Upper lobe of right lung (tissue), 1 donor: ENCODE measurements around the gene GRK2. TPM values are rescaled to one million over a fixed set of nuclear protein-coding genes. Genes with fewer than 3 reads are reported as not detected.
A peak's percentile ranks its signal among the peaks of the same experiment; 100 is the strongest.
"Not testable (repeated sequence)": the region's sequence is repeated elsewhere in the genome, so short reads cannot be mapped to it uniquely, and the experiment has no call there.

Experiments
- ATAC-seq: fragments of 200-7000 bp; cut with Tn5 transposase; one replicate; pipeline ENCODE4 v1.9.1; 2020; ENCODE audit warnings: mild to moderate bottlenecking, moderate library complexity
- DNase-seq: peaks from one replicate; pipeline ENCODE4 v3.0.0-alpha.2; 2020
- H3K27ac ChIP-seq: fragments of 200-600 bp; one replicate; pipeline ENCODE4 v1.8.0; 2022
- H3K27me3 ChIP-seq: fragments of 200-600 bp; one replicate; pipeline ENCODE4 v1.8.0; 2022; ENCODE audit warnings: mild to moderate bottlenecking
- H3K36me3 ChIP-seq: fragments of 200-600 bp; one replicate; pipeline ENCODE4 v1.8.0; 2022
- H3K4me1 ChIP-seq: fragments of 200-600 bp; one replicate; pipeline ENCODE4 v1.8.0; 2022
- H3K4me3 ChIP-seq: fragments of 200-600 bp; one replicate; pipeline ENCODE4 v1.8.0; 2022; ENCODE audit warnings: mild to moderate bottlenecking
- H3K9me3 ChIP-seq: fragments of 200-600 bp; one replicate; pipeline ENCODE4 v1.8.0; 2022
- intact Hi-C: fragments of 100-400 bp; cut with DNase I; formaldehyde crosslinking; loops from one replicate; pipeline ENCODE4 v1.11.0; 2022
- long read RNA-seq: library from polyadenylated mRNA; unstranded; transcript quantifications from one replicate; pipeline ENCODE4 v2.0.0, GENCODE V29; 2021
- total RNA-seq: library from RNA; stranded (reverse); fragmentation: NEBNext Ultra II Directional; extraction: Animal tissue kit (Norgen Biotek cat#: 25700); gene quantifications from one replicate; pipeline ENCODE4 v1.2.1, GENCODE V29; 2021
- TF ChIP-seq, protein P1 (sequence below): fragments of 200-600 bp; IDR thresholded peaks from one replicate; pipeline ENCODE4 v1.8.0; 2022; ENCODE audit warnings: antibody characterized with exemption
- donor health status: DM: no; HTN: yes; CAD: no; lungs with severe emphysema.

The GRK2 gene
- total RNA-seq: 98.4 TPM
- long read RNA-seq, transcript GRK2-201 (21 exons, 3,466 nt): major isoform, 275 of 426 reads
- long read RNA-seq, partial matches to known transcripts: 61 of 426 reads
- long read RNA-seq, other reads (novel, unspliced or antisense): 90 of 426 reads

GRCh38 chr11:67266449-67267187 lies at the start of gene GRK2:
Gene GRK2, plus strand, starts transcription at chr11:67266473. Its CDS starts 227 bp downstream, at chr11:67266700.
- Histone ChIP-seq H3K27ac (peak within 1 kb of the TSS; percentile 93), H3K9me3 (no peaks in the 10 kb centered on the region), H3K36me3 (peaks cover 15% of the 10 kb centered on the region), H3K4me3 (peak within 1 kb of the TSS; percentile 93), H3K4me1 (peaks cover 63% of the 10 kb centered on the region), H3K27me3 (no peaks in the 10 kb centered on the region)
- intact Hi-C loops: no loop called here
- peak; percentile 18 for ATAC-seq
- TF ChIP-seq, protein P1, sequence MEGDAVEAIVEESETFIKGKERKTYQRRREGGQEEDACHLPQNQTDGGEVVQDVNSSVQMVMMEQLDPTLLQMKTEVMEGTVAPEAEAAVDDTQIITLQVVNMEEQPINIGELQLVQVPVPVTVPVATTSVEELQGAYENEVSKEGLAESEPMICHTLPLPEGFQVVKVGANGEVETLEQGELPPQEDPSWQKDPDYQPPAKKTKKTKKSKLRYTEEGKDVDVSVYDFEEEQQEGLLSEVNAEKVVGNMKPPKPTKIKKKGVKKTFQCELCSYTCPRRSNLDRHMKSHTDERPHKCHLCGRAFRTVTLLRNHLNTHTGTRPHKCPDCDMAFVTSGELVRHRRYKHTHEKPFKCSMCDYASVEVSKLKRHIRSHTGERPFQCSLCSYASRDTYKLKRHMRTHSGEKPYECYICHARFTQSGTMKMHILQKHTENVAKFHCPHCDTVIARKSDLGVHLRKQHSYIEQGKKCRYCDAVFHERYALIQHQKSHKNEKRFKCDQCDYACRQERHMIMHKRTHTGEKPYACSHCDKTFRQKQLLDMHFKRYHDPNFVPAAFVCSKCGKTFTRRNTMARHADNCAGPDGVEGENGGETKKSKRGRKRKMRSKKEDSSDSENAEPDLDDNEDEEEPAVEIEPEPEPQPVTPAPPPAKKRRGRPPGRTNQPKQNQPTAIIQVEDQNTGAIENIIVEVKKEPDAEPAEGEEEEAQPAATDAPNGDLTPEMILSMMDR: no peak
- peak; percentile 82 for DNase-seq

GRCh38 chr11:67227726-67228125 lies 38.5 kb upstream of the GRK2 start:
- TF ChIP-seq, protein P1: no peak
- intact Hi-C loops: no loop called here
- ATAC-seq: no peak

GRCh38 chr11:67230406-67230805 lies 35.9 kb upstream of the GRK2 start:
- ATAC-seq: no peak

More at GRCh38 chr11:67227726-67228125, 38.5 kb upstream of the GRK2 start:
- Histone ChIP-seq H3K27ac (no peak overlapping the region), H3K36me3 (peaks cover 88% of the 10 kb centered on the region), H3K4me3 (no peak overlapping the region), H3K9me3 (no peaks in the 10 kb centered on the region), H3K27me3 (no peaks in the 10 kb centered on the region), H3K4me1 (no peaks in the 10 kb centered on the region)
- DNase-seq: no peak

GRCh38 chr11:67230886-67231285 lies 35.4 kb upstream of the GRK2 start:
- Histone ChIP-seq H3K27me3 (no peaks in the 10 kb centered on the region), H3K9me3 (no peaks in the 10 kb centered on the region), H3K4me3 (no peak overlapping the region), H3K36me3 (peaks cover 80% of the 10 kb centered on the region), H3K4me1 (no peaks in the 10 kb centered on the region), H3K27ac (no peak overlapping the region)
- intact Hi-C loops: no loop called here
- DNase-seq: no peak
- ATAC-seq: no peak
- TF ChIP-seq, protein P1: no peak

More at GRCh38 chr11:67230406-67230805, 35.9 kb upstream of the GRK2 start:
- no peaks in the 10 kb centered on the region for H3K27me3 ChIP-seq
- no peaks in the 10 kb centered on the region for H3K4me1 ChIP-seq
- no peak overlapping the region for H3K4me3 ChIP-seq
- H3K9me3 ChIP-seq: no peaks in the 10 kb centered on the region
- intact Hi-C loops: no loop called here
- no peak for DNase-seq
- no peak overlapping the region for H3K27ac ChIP-seq
- TF ChIP-seq, protein P1: no peak
- peaks cover 81% of the 10 kb centered on the region for H3K36me3 ChIP-seq

- Histone ChIP-seq H3K4me1 (peaks cover 2% of the 10 kb centered on the region), H3K36me3 (peaks cover 57% of the 10 kb centered on the region), H3K9me3 (no peaks in the 10 kb centered on the region), H3K4me3 (no peak overlapping the region), H3K27me3 (no peaks in the 10 kb centered on the region), H3K27ac (no peak overlapping the region)
- ATAC-seq (no peak), DNase-seq (no peak)
- intact Hi-C loops: no loop called here
- TF ChIP-seq, protein P1: no peak
Observed at GRCh38 chr11:67233584-67234190, 32.6 kb upstream of the GRK2 start.

DNA sequence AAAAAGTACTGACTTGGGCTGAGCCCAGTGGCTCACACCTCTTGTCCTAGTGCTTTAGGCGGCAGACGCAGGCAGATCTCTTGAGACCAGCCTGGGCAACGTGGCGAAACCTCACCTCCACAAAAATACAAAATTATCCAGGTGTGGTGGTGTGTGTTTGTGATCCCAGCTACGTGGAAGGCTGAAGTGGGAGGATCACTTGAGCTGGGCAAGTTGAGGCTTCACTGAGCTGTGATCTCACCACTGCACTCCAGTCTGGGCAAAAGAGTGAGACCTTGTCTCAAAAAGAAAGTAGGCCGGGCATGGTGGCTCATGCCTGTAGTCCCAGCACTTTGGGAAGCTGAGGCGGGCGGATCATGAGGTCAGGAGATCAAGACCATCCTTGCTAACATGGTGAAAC lies 31.7 kb upstream of the GRK2 start:
- Histone ChIP-seq H3K4me1 (peaks cover 11% of the 10 kb centered on the region), H3K36me3 (peaks cover 48% of the 10 kb centered on the region)
- H3K4me3 ChIP-seq, ATAC-seq, H3K27ac ChIP-seq, DNase-seq, intact Hi-C loops, H3K9me3 ChIP-seq, H3K27me3 ChIP-seq: not testable (repeated sequence)
